Mucosa of rectum (tissue), 2 donors: ENCODE data around the gene CLUH.

Experiments
- H3K27ac ChIP-seq, 2 donors: one replicate each; pipeline ENCODE4 v1.7.0; 2013; ENCODE audit warnings: inconsistent platforms in 2 of 2, low read depth in 2 of 2, low read length in 2 of 2
- H3K27me3 ChIP-seq, 2 donors: one replicate each; pipeline ENCODE4 v1.7.0; 2013; ENCODE audit warnings: low read length in 2 of 2; ENCODE audit not compliant: control insufficient read depth in 2 of 2, insufficient read depth in 2 of 2
- H3K36me3 ChIP-seq, 2 donors: one replicate each; pipeline ENCODE4 v1.7.0; 2013; ENCODE audit warnings: low read length in 2 of 2; ENCODE audit not compliant: control insufficient read depth in 2 of 2, insufficient read depth in 2 of 2
- H3K4me1 ChIP-seq, 2 donors: one replicate each; pipeline ENCODE4 v1.7.0; 2013; ENCODE audit warnings: low read length in 2 of 2, mild to moderate bottlenecking in 1 of 2; ENCODE audit not compliant: control insufficient read depth in 2 of 2, insufficient read depth in 2 of 2
- H3K4me3 ChIP-seq, 2 donors: one replicate each; pipeline ENCODE4 v1.7.0; 2013; ENCODE audit warnings: low read length in 2 of 2
- H3K9ac ChIP-seq, 2 donors: one replicate each; pipeline ENCODE4 v1.7.0; 2013; ENCODE audit warnings: low read length in 2 of 2, low read depth in 1 of 2, mild to moderate bottlenecking in 1 of 2
- H3K9me3 ChIP-seq, 2 donors: one replicate each; pipeline ENCODE4 v1.7.0; 2013; ENCODE audit warnings: low read length in 2 of 2; ENCODE audit not compliant: control insufficient read depth in 2 of 2
- donor health status: healthy.
- donor health status: Normal muscosa, but diverticular disease.

CLUH gene

DNA sequence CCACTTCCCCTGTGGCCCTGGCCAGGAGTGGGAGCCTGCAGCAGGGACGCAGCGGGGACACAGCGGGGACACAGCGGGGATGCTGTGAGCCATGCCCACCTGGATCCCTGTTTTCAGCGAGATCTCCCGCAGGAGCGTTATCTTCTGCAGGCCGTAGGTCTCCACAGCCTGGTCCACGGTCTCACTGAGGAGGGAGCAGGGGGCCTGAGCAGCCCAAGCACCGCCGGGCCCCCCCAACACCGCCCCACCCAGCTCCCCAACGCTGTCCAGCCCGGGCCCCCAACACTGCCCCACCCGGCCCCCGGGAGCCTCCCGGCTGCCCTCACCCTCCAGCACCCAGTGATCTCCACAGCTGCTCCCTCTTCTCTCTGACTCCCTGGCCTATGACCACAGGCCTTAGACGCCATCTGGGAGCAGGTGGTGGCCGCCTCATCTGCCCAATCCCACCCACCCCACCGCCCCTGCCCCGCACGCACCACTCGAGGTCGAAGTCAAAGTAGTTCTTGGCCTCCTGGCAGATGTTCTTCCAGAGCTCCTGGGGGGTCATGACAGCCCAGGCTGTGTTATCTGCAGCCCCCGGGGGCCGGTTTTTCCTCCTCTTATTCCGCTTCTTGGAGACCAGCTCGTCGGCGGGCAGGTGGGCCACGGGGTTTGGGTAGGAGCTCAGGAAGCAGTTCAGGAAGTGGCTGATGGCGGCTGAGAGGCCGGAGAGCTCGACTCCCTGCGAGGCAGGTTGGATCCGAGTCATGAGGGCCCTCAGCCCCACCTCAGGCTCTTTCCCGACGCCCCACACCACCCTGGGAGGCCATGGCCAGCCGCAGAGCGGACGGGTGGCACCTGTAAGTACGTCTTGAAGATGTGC, 17.0 kb downstream of the CLUH start:
- Histone ChIP-seq H3K27me3 (no peaks in the 10 kb centered on the region), H3K27ac (no peak overlapping the region), H3K9me3 (no peaks in the 10 kb centered on the region), H3K36me3 (peaks cover 55 to 58% of the 10 kb centered on the region in 2 donors), H3K4me3 (no peak overlapping the region), H3K9ac (no peak overlapping the region), H3K4me1 (no peaks in the 10 kb centered on the region)

DNA sequence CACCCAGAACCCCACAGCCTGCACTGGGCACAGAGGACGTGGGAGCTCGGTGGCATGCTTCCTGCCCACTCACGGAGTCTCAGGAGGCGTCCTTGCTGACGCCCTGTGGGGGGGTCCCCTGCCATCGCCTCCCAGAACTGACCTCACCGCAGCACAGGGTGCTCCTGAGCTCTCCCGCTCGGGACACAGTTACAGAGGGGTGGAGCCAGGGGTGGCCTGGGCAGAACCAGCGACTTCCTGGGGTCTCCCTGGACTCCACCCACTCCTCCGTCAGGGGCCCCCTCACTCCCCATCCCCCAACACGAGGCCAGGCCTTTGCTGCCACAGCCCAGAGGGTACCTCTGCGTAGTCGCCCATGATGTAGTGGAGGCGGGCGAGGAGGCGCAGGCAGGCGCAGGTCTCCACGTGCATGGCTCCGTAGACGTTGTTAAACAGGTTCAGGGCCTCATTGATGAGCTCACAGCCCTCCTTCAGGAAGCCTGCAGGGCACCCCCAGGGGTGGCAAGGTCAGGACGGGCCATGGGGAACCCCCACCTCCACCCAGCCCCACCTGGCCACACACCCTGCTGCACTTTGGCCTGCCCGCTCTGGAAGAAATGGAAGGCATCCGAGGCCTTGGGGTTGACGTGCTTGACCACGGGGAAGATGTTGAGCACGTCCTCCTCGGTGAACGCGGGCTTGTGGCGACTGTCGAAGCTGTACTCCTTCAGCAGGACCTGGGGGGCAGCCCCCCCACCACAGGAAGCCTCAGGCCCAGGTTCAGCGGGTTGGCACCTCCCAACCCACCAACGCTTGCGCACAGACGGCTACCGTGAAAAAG, 17.8 kb downstream of the CLUH start:
- H3K9me3 ChIP-seq, result no peaks in the 10 kb centered on the region
- no peak overlapping the region for H3K4me3 ChIP-seq
- no peak overlapping the region for H3K9ac ChIP-seq
- H3K4me1 ChIP-seq, result no peaks in the 10 kb centered on the region
- peaks cover 52 to 58% of the 10 kb centered on the region in 2 donors for H3K36me3 ChIP-seq
- H3K27ac ChIP-seq, result no peak overlapping the region
- H3K27me3 ChIP-seq, result no peaks in the 10 kb centered on the region

GRCh38 chr17:2692781-2693135, 18.8 kb downstream of the CLUH start:
- Histone ChIP-seq H3K27ac (no peak overlapping the region), H3K36me3 (peaks cover 47 to 51% of the 10 kb centered on the region in 2 donors), H3K9me3 (no peaks in the 10 kb centered on the region)

DNA sequence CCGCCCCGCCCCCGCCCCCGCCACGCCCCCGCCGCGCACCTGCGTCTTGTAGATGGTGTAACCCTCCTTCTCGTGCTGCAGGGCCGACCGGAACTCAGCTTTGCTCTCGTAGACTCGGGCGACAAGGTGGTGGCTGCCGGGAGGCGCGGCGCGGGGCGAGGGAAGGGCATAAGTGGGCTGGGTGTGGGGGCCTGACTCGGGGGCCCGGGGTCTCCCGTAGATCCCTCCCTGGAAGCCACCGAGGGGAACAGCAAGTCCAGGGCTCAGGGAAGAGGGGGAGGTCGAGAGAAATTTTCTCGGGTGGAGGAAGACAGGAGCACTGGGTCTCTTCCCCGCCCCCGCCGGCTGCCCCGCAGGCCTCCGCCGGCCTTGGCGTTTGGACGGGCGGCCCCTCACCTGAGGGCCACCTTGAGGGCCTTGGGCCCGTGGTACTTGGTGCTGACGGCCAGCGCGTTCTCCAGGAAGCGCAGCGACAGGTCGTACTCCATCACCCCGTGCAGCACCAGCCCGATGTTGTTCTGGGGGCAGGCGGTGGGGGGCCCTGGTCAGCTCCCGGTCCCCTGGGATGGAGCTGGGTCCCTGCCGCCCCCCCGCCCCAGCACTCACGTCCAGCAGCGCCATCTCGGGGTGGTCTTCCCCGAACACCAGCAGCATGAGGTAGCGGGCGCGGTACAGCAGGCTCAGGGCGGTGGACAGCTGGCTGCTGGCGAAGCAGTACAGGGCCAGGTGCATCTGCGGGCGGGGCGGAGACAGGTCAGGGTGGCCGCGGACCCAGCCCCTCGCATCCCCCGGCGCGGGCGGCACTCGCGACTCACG, 19.4 kb downstream of the CLUH start:
- H3K9me3 ChIP-seq, result no peaks in the 10 kb centered on the region
- no peak overlapping the region for H3K27ac ChIP-seq
- H3K4me3 ChIP-seq, result no peak overlapping the region
- no peaks in the 10 kb centered on the region for H3K27me3 ChIP-seq
- H3K4me1 ChIP-seq, result no peaks in the 10 kb centered on the region
- no peak overlapping the region for H3K9ac ChIP-seq
- H3K36me3 ChIP-seq, result peaks cover 42 to 45% of the 10 kb centered on the region in 2 donors

More at GRCh38 chr17:2692781-2693135, 18.8 kb downstream of the CLUH start:
- Histone ChIP-seq H3K4me3 (no peak overlapping the region), H3K4me1 (no peaks in the 10 kb centered on the region), H3K27me3 (no peaks in the 10 kb centered on the region), H3K9ac (no peak overlapping the region)

DNA sequence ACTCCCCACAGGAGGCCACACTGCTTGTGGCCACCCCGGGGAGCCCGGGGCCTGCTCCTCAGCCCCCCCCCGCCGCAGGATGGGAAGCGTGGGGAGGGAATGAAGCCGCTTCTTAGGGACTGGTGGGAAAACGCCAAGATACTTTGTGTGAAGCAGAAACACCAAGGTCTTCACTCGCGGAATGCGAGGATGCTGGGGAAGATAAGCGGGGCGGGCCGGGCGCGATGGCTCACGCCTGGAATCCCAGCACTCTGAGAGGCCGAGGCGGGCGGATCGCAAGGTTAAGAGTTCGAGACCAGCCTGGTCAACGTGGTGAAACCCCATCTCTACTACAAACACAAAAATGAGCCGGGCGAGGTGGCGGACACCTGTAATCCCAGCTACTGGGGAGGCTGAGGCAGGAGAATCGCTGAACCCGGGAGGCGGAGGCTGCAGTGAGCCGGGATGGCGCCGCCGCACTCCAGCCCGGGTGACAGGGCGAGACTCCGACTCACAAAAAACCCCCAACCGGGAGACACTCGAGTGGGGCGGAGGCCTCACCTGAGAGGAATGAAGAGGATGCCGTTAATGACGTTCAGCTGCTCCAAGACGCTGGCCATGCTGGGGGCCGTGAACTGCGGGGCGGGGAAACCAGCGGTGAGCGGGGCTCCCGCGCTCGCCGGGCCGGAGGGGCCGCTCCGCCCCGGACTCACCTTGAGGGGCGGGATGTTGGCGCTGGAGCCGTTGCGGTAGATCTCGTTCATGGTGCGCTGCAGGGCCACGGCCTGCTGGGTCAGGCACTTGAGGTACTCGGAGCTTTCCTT, 20.3 kb downstream of the CLUH start:
- H3K36me3 ChIP-seq, result peaks cover 36 to 38% of the 10 kb centered on the region in 2 donors
- H3K27me3 ChIP-seq, result no peaks in the 10 kb centered on the region
- no peaks in the 10 kb centered on the region for H3K9me3 ChIP-seq
- no peak overlapping the region for H3K4me3 ChIP-seq
- no peak overlapping the region for H3K27ac ChIP-seq
- H3K4me1 ChIP-seq, result no peaks in the 10 kb centered on the region
- no peak overlapping the region for H3K9ac ChIP-seq

GRCh38 chr17:2690165-2691068, 21.1 kb downstream of the CLUH start:
- Histone ChIP-seq H3K4me3 (no peak overlapping the region), H3K4me1 (no peaks in the 10 kb centered on the region), H3K27ac (no peak overlapping the region), H3K9ac (no peak overlapping the region), H3K36me3 (peaks cover 28 to 35% of the 10 kb centered on the region in 2 donors), H3K27me3 (no peaks in the 10 kb centered on the region), H3K9me3 (no peaks in the 10 kb centered on the region)

GRCh38 chr17:2689411-2690164, 22.0 kb downstream of the CLUH start:
- Histone ChIP-seq H3K36me3 (peaks cover 24 to 29% of the 10 kb centered on the region in 2 donors), H3K27ac (no peak overlapping the region), H3K9ac (no peak overlapping the region), H3K4me3 (no peak overlapping the region), H3K4me1 (no peaks in the 10 kb centered on the region), H3K27me3 (no peaks in the 10 kb centered on the region), H3K9me3 (no peaks in the 10 kb centered on the region)

DNA sequence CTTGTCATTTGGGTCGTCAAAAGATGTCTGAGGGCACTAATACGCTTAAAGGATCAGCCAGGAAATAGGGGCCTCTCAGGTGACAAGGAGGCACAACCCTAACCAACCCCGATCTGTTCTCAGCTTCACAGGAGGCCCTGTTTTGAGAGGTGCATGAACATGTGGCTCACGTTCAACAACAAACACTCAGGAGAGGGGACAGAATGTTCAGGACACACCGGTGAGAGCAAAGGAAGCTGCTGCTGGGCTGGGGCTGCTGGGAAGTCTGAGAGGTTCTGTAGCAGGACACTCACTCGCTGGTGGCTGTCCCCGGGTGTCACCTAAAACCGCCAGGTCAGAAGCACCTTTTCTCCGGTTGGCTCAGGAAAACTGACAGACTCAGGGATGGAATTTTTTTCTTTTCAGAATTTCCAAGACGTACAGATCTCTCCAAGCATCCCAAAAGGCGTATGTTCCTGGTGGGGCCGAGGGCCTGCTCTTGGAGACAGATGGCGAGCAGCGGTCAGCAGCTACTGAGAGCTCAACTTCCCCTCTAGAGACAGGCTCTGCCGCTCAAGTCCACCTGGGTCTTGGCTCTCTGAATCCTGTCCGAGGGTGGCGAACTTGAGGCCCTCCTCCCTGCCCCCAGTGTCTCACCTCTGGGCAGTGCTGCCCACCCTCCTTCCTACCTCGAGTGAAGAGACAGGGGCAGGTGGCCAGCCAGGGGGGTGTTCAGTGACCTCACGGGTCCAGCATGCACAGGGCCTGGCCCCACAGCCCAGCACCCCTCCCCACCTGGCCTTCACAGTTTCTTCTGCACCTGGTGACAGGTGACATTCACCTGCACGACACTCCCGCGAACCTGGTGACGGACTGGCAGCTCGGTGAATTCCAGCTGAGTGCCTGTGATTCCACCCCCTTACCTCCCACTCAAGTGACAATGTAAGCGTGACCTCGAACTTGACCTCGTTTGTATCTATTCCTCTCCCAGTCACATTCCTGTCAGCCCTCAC, 22.9 kb downstream of the CLUH start:
- Histone ChIP-seq H3K9me3 (no peaks in the 10 kb centered on the region), H3K27ac (no peak overlapping the region), H3K36me3 (peaks cover 25 to 28% of the 10 kb centered on the region in 2 donors), H3K4me3 (no peak overlapping the region), H3K4me1 (no peaks in the 10 kb centered on the region), H3K9ac (no peak overlapping the region), H3K27me3 (no peaks in the 10 kb centered on the region)
